Nucleus accumbens (tissue), 56 donors: Measurements from ENCODE around the gene UBE2L3.
"Not testable (repeated sequence)": the region's sequence is repeated elsewhere in the genome, so short reads cannot be mapped to it uniquely, and the experiment has no call there.

Experiments
- DNase-seq, 56 donors: peaks; one replicate each; lab custom pipeline; 2025; lab: John Stamatoyannopoulos, UW

Gene UBE2L3

GRCh38 chr22:21570398-21570797, 2.9 kb downstream of the UBE2L3 start:
- DNase-seq, result no peak

GRCh38 chr22:21571679-21572078, 4.2 kb downstream of the UBE2L3 start:
- DNase-seq, result no peak

- no peak for DNase-seq
Observed at GRCh38 chr22:21573293-21573734, 5.8 kb downstream of the UBE2L3 start.

GRCh38 chr22:21573750-21574494, 6.4 kb downstream of the UBE2L3 start:
- DNase-seq, result no peak

- no peak for DNase-seq
Observed at GRCh38 chr22:21579474-21579851, 11.9 kb downstream of the UBE2L3 start.

GRCh38 chr22:21580623-21581007, 13.1 kb downstream of the UBE2L3 start:
- DNase-seq, result not testable (repeated sequence)

- DNase-seq, result not testable (repeated sequence)
Observed at GRCh38 chr22:21581009-21581713, 13.6 kb downstream of the UBE2L3 start.

- no peak for DNase-seq
Observed at GRCh38 chr22:21582801-21583740, 15.6 kb downstream of the UBE2L3 start.

- DNase-seq, result no peak
Observed at GRCh38 chr22:21585389-21585788, 17.9 kb downstream of the UBE2L3 start.

GRCh38 chr22:21587803-21588611, 20.5 kb downstream of the UBE2L3 start:
- peak in 32 of 56 donors; percentile 3 to 55 (median 24) for DNase-seq

GRCh38 chr22:21589396-21589795, 21.9 kb downstream of the UBE2L3 start:
- DNase-seq, result no peak

GRCh38 chr22:21590809-21591641, 23.5 kb downstream of the UBE2L3 start:
- DNase-seq, result no peak

GRCh38 chr22:21591695-21592094, 24.2 kb downstream of the UBE2L3 start:
- DNase-seq, result peak in 3 of 56 donors; percentile 2 to 6 (median 2)

- DNase-seq, result no peak
Observed at GRCh38 chr22:21592422-21592821, 24.9 kb downstream of the UBE2L3 start.

GRCh38 chr22:21593406-21594232, 26.1 kb downstream of the UBE2L3 start:
- peak in 4 of 56 donors; percentile 1 to 19 (median 7) for DNase-seq

GRCh38 chr22:21594865-21595452, 27.4 kb downstream of the UBE2L3 start:
- peak in 15 of 56 donors; percentile 6 to 43 (median 21) for DNase-seq

GRCh38 chr22:21596356-21597135, 29.0 kb downstream of the UBE2L3 start:
- not testable (repeated sequence) for DNase-seq
